Neuronal stem cell (in vitro differentiated cells): ENCODE measurements around the gene SYT9.
"Not testable (repeated sequence)": the region's sequence is repeated elsewhere in the genome, so short reads cannot be mapped to it uniquely, and the experiment has no call there.

Experiments
- DNase-seq: peaks from one replicate; pipeline ENCODE4 v3.0.0-alpha.2; 2013; ENCODE audit warnings: low spot score
- H2AFZ ChIP-seq: one replicate; pipeline ENCODE4 v1.6.1; 2013; ENCODE audit warnings: mild to moderate bottlenecking, low read length, inconsistent platforms
- H2AK5ac ChIP-seq: 2 replicates; pipeline ENCODE4 v1.6.1; 2013; ENCODE audit warnings: low read depth, mild to moderate bottlenecking, inconsistent platforms, low read length, moderate library complexity, mixed read lengths
- H2BK120ac ChIP-seq: 2 replicates; pipeline ENCODE4 v1.6.1; 2013; ENCODE audit warnings: low read depth, mild to moderate bottlenecking, inconsistent platforms, low read length, moderate library complexity, mixed read lengths
- H2BK12ac ChIP-seq: one replicate; pipeline ENCODE4 v1.6.1; 2013; ENCODE audit warnings: low read length, inconsistent platforms
- H2BK15ac ChIP-seq: 2 replicates; pipeline ENCODE4 v1.6.1; 2013; ENCODE audit warnings: mild to moderate bottlenecking, low read length, inconsistent platforms, mixed read lengths
- H2BK5ac ChIP-seq: one replicate; pipeline ENCODE4 v1.6.1; 2013; ENCODE audit warnings: inconsistent platforms, mild to moderate bottlenecking, low read length, moderate library complexity
- H3K14ac ChIP-seq: one replicate; pipeline ENCODE4 v1.6.1; 2013; ENCODE audit warnings: low read length, inconsistent platforms
- H3K18ac ChIP-seq: 2 replicates; pipeline ENCODE4 v1.6.1; 2013; ENCODE audit warnings: low read length, inconsistent platforms
- H3K23ac ChIP-seq: 2 replicates; pipeline ENCODE4 v1.6.1; 2013; ENCODE audit warnings: low read depth, mild to moderate bottlenecking, mixed read lengths, low read length, inconsistent platforms; ENCODE audit not compliant: poor library complexity
- H3K27ac ChIP-seq: replicated peaks from 3 replicates; pipeline ENCODE4 v1.5.1; 2013; ENCODE audit warnings: low read length, inconsistent platforms
- H3K27me3 ChIP-seq, 3 experiments: 2 replicates each; pipeline ENCODE4 v1.6.1; 2013; ENCODE audit warnings: low read length in 3 of 3, mild to moderate bottlenecking in 2 of 3, inconsistent platforms in 1 of 3, low read depth in 1 of 3, mixed read lengths in 1 of 3, moderate library complexity in 1 of 3; ENCODE audit not compliant: control insufficient read depth in 3 of 3, insufficient read depth in 3 of 3
- H3K36me3 ChIP-seq, 2 donors: replicated peaks in 1 of 2; 2 replicates each; pipeline ENCODE4 v1.6.1; 2013; ENCODE audit warnings: low read length in 2 of 2; ENCODE audit not compliant: control insufficient read depth in 2 of 2, insufficient read depth in 2 of 2
- H3K4ac ChIP-seq: 2 replicates; pipeline ENCODE4 v1.6.1; 2013; ENCODE audit warnings: inconsistent platforms, mild to moderate bottlenecking, low read length, moderate library complexity
- H3K4me1 ChIP-seq, 2 donors: 1 replicate in 1 of 2; 2 replicates in 1 of 2; pipeline ENCODE4 v1.6.1; 2013; ENCODE audit warnings: low read length in 2 of 2, low read depth in 1 of 2; ENCODE audit not compliant: control insufficient read depth in 2 of 2, insufficient read depth in 1 of 2
- H3K4me2 ChIP-seq: one replicate; pipeline ENCODE4 v1.6.1; 2013; ENCODE audit warnings: mild to moderate bottlenecking, low read length, inconsistent platforms; ENCODE audit not compliant: insufficient read depth, poor library complexity, severe bottlenecking
- H3K4me3 ChIP-seq, 2 donors: 2 replicates each; pipeline ENCODE4 v1.5.1; 2013; ENCODE audit warnings: low read length in 2 of 2, mild to moderate bottlenecking in 2 of 2, inconsistent platforms in 1 of 2, moderate library complexity in 1 of 2
- H3K79me1 ChIP-seq: one replicate; pipeline ENCODE4 v1.6.1; 2013; ENCODE audit warnings: low read depth, mild to moderate bottlenecking, inconsistent platforms, low read length, moderate library complexity
- H3K9ac ChIP-seq: one replicate; pipeline ENCODE4 v1.6.1; 2013; ENCODE audit warnings: mild to moderate bottlenecking, low read depth, low read length, inconsistent platforms; ENCODE audit not compliant: poor library complexity
- H3K9me3 ChIP-seq, 2 donors: replicated peaks in 1 of 2; 2 replicates each; pipeline versions ENCODE3 to v1.6.1; 2013; ENCODE audit warnings: low read length in 2 of 2, mild to moderate bottlenecking in 2 of 2, inconsistent platforms in 1 of 2, low read depth in 1 of 2, mixed read lengths in 1 of 2, moderate library complexity in 1 of 2; ENCODE audit not compliant: control insufficient read depth in 2 of 2, insufficient read depth in 1 of 2
- H4K8ac ChIP-seq: one replicate; pipeline ENCODE4 v1.6.1; 2013; ENCODE audit warnings: low read depth, mild to moderate bottlenecking, inconsistent platforms, low read length, moderate library complexity
- H4K91ac ChIP-seq: one replicate; pipeline ENCODE4 v1.6.1; 2013; ENCODE audit warnings: low read length, low read depth, mild to moderate bottlenecking, inconsistent platforms; ENCODE audit not compliant: poor library complexity
- WGBS, 2 donors: extraction: QIAGEN DNeasy Blood & Tissue Kit; methylation state at CpG; one replicate each; pipeline ENCODE4 v1.1.7; 2013; ENCODE audit warnings: missing lambda C conversion rate in 2 of 2, mixed read lengths in 1 of 2; ENCODE audit not compliant: insufficient read length in 2 of 2, insufficient replicate concordance in 1 of 2; ENCODE audit errors: extremely low coverage in 2 of 2; 5-methylcytosine and 5-hydroxymethylcytosine counted together

The SYT9 gene

GRCh38 chr11:7321473-7322450 is 70.1 kb downstream of the SYT9 start:
- Histone ChIP-seq H3K14ac (no peak overlapping the region), H2BK5ac (no peak overlapping the region), H2BK120ac (no peak overlapping the region), H3K4ac (no peak overlapping the region), H4K91ac (no peak overlapping the region), H2AFZ (no peak overlapping the region), H4K8ac (no peak overlapping the region), H3K9ac (no peak overlapping the region), H3K27ac (no peak overlapping the region), H2BK15ac (no peak overlapping the region), H3K4me1 (peaks cover 0 to 1% of the 10 kb centered on the region in 2 donors), H3K18ac (no peak overlapping the region), H3K36me3 (no peaks in the 10 kb centered on the region), H3K4me3 (no peak overlapping the region), H3K79me1 (no peaks in the 10 kb centered on the region), H2BK12ac (no peak overlapping the region), H3K9me3 (no peaks in the 10 kb centered on the region), H3K27me3 (no peaks in the 10 kb centered on the region), H2AK5ac (no peak overlapping the region), H3K23ac (no peak overlapping the region), H3K4me2 (no peak overlapping the region)
- no peak for DNase-seq
- WGBS, 2 donors: no CpG with 5 or more reads among the region's 7 CpGs

- no peaks in the 10 kb centered on the region for H3K9me3 ChIP-seq
- WGBS, 2 donors: no CpG with 5 or more reads among the region's 1 CpG
These were observed 80.7 kb downstream of the SYT9 start for GRCh38 chr11:7332451-7332850.

GRCh38 chr11:7332962-7333361 is 81.3 kb downstream of the SYT9 start:
- Histone ChIP-seq H3K27me3 (no peaks in the 10 kb centered on the region), H2BK15ac (no peak overlapping the region), H3K4me3 (no peak overlapping the region), H3K36me3 (no peaks in the 10 kb centered on the region), H3K9me3 (no peaks in the 10 kb centered on the region), H2AFZ (no peak overlapping the region), H4K91ac (no peak overlapping the region), H3K27ac (no peak overlapping the region), H3K14ac (no peak overlapping the region), H3K23ac (no peak overlapping the region), H3K4ac (no peak overlapping the region), H3K18ac (no peak overlapping the region), H4K8ac (no peak overlapping the region), H3K79me1 (no peaks in the 10 kb centered on the region), H2AK5ac (no peak overlapping the region), H3K4me1 (no peaks in the 10 kb centered on the region), H2BK12ac (no peak overlapping the region), H3K9ac (no peak overlapping the region), H3K4me2 (no peak overlapping the region), H2BK5ac (no peak overlapping the region), H2BK120ac (no peak overlapping the region)
- DNase-seq: no peak
- no CpG with 5 or more reads among the region's 2 CpGs for WGBS, 2 donors

More at GRCh38 chr11:7332451-7332850, 80.7 kb downstream of the SYT9 start:
- Histone ChIP-seq H3K4me2 (no peak overlapping the region), H3K18ac (no peak overlapping the region), H3K79me1 (no peaks in the 10 kb centered on the region), H2AFZ (no peak overlapping the region), H2BK5ac (no peak overlapping the region), H4K91ac (no peak overlapping the region), H2BK120ac (no peak overlapping the region), H3K27me3 (no peaks in the 10 kb centered on the region), H3K27ac (no peak overlapping the region), H4K8ac (no peak overlapping the region), H2BK15ac (no peak overlapping the region), H3K14ac (no peak overlapping the region), H3K4ac (no peak overlapping the region), H3K4me1 (no peaks in the 10 kb centered on the region), H3K4me3 (no peak overlapping the region), H3K23ac (no peak overlapping the region), H3K36me3 (no peaks in the 10 kb centered on the region), H2AK5ac (no peak overlapping the region), H2BK12ac (no peak overlapping the region), H3K9ac (no peak overlapping the region)
- no peak for DNase-seq

GRCh38 chr11:7335442-7335841 is 83.7 kb downstream of the SYT9 start:
- not testable (repeated sequence) for H2BK5ac ChIP-seq, H2AK5ac ChIP-seq, H2BK15ac ChIP-seq, H3K14ac ChIP-seq, H3K27me3 ChIP-seq, H3K9me3 ChIP-seq, H2BK12ac ChIP-seq, H3K4me1 ChIP-seq, H3K9ac ChIP-seq, DNase-seq, H4K8ac ChIP-seq, H4K91ac ChIP-seq, H3K36me3 ChIP-seq, H3K79me1 ChIP-seq, H3K4ac ChIP-seq, H2AFZ ChIP-seq, H3K23ac ChIP-seq, H2BK120ac ChIP-seq, H3K4me2 ChIP-seq, H3K4me3 ChIP-seq, H3K18ac ChIP-seq, H3K27ac ChIP-seq
- no CpG with 5 or more reads among the region's 2 CpGs for WGBS, 2 donors
